H1 (cell line): ENCODE measurements around the gene KCNMB1. TPM values are rescaled to one million over a fixed set of nuclear protein-coding genes. Genes with fewer than 3 reads are reported as not detected.
A peak's percentile ranks its signal among the peaks of the same experiment; 100 is the strongest.

Experiments used
- CTCF ChIA-PET: fragments of 300-600 bp; sonication (Branson Sonifier 250); formaldehyde crosslinking; loops from one replicate; lab custom pipeline; 2021; ENCODE audit not compliant: partially characterized antibody; lab: Charles Lee
- POLR2A ChIA-PET: fragments of 300-600 bp; sonication (Branson Sonifier 250); formaldehyde crosslinking; loops from one replicate; lab custom pipeline; 2021; ENCODE audit warnings: inconsistent platforms; ENCODE audit not compliant: partially characterized antibody; lab: Charles Lee
- DNase-seq, 2 experiments: peaks; one replicate each; pipeline versions ENCODE4 v3.0.0 to v3.0.0-alpha.2; 2010 to 2022; ENCODE audit warnings: low spot score in 2 of 2, low read depth in 1 of 2, mixed read lengths in 1 of 2
- FAIRE-seq: peaks from 2 replicates; lab custom pipeline; 2011; peaks lifted over from hg19 to GRCh38; lab: Jason Lieb, UNC
- H2AFZ ChIP-seq: 2 replicates; pipeline ENCODE4 v1.8.1; 2012; ENCODE audit warnings: low read length, inconsistent platforms
- H2AK5ac ChIP-seq: 2 replicates; pipeline ENCODE4 v1.6.1; 2013; ENCODE audit warnings: low read depth, low read length
- H2BK120ac ChIP-seq: replicated peaks from 2 replicates; pipeline ENCODE3; 2013; ENCODE audit warnings: low read depth, low read length, inconsistent platforms
- H2BK12ac ChIP-seq: 2 replicates; pipeline ENCODE4 v1.6.1; 2013; ENCODE audit warnings: low read depth, low read length
- H2BK15ac ChIP-seq: 2 replicates; pipeline ENCODE4 v1.6.1; 2013; ENCODE audit warnings: low read length
- H2BK20ac ChIP-seq: 2 replicates; pipeline ENCODE4 v1.6.1; 2013; ENCODE audit warnings: low read length
- H2BK5ac ChIP-seq: 2 replicates; pipeline ENCODE4 v1.6.1; 2013; ENCODE audit warnings: low read depth, low read length
- H3K14ac ChIP-seq: 2 replicates; pipeline ENCODE4 v1.6.1; 2013; ENCODE audit warnings: inconsistent platforms; ENCODE audit not compliant: insufficient read length
- H3K18ac ChIP-seq: 2 replicates; pipeline ENCODE4 v1.6.1; 2013; ENCODE audit warnings: low read length; ENCODE audit errors: extremely low read depth
- H3K23ac ChIP-seq: 2 replicates; pipeline ENCODE4 v1.6.1; 2013; ENCODE audit warnings: inconsistent platforms; ENCODE audit not compliant: insufficient read length
- H3K23me2 ChIP-seq: 2 replicates; pipeline ENCODE4 v1.6.1; 2013; ENCODE audit warnings: low read depth, low read length
- H3K27ac ChIP-seq: 2 replicates; pipeline ENCODE4 v1.6.1; 2011; ENCODE audit warnings: low read depth, low read length, inconsistent platforms
- H3K27me3 ChIP-seq, 4 experiments: replicated peaks in 1 of 4; 1 replicate in 1 of 4; 2 replicates in 3 of 4; pipeline versions ENCODE4 v1.6.1 to v1.8.1; 2011 to 2013; ENCODE audit warnings: low read length in 3 of 4, mild to moderate bottlenecking in 3 of 4, inconsistent platforms in 2 of 4, mixed read lengths in 2 of 4, moderate library complexity in 1 of 4; ENCODE audit not compliant: control insufficient read depth in 3 of 4, insufficient read depth in 3 of 4; ENCODE audit errors: extremely low read depth in 1 of 4
- H3K36me3 ChIP-seq, 4 experiments: 2 replicates each; pipeline versions ENCODE4 v1.6.1 to v1.8.1; 2011 to 2013; ENCODE audit warnings: mild to moderate bottlenecking in 4 of 4, low read length in 3 of 4, moderate library complexity in 2 of 4, control low read depth in 1 of 4, inconsistent platforms in 1 of 4; ENCODE audit not compliant: insufficient read depth in 4 of 4, control insufficient read depth in 2 of 4
- H3K4ac ChIP-seq: replicated peaks from 2 replicates; pipeline ENCODE3; 2013; ENCODE audit warnings: low read length, low read depth, mixed read lengths, inconsistent platforms; ENCODE audit not compliant: insufficient read length
- H3K4me1 ChIP-seq, 4 experiments: replicated peaks in 1 of 4; 1 replicate in 1 of 4; 2 replicates in 3 of 4; pipeline versions ENCODE4 v1.6.1 to v1.8.1; 2011 to 2013; ENCODE audit warnings: low read length in 3 of 4, inconsistent platforms in 2 of 4, mixed read lengths in 1 of 4; ENCODE audit not compliant: insufficient read depth in 4 of 4, control insufficient read depth in 3 of 4
- H3K4me2 ChIP-seq, 2 experiments: 2 replicates each; pipeline versions ENCODE4 v1.6.1 to v1.8.1; 2011 to 2013; ENCODE audit warnings: low read depth in 2 of 2, low read length in 2 of 2, control low read depth in 1 of 2, inconsistent platforms in 1 of 2, mild to moderate bottlenecking in 1 of 2; ENCODE audit not compliant: insufficient read depth in 1 of 2
- H3K4me3 ChIP-seq, 4 experiments: fragments of 200-600, 300-600 bp in 1 of 4; sonication (generic), shearing (Covaris generic), sonication (Bioruptor Twin) in 1 of 4; 2 replicates each; pipeline versions ENCODE4 v1.5.1 to v1.8.1; 2011 to 2016; ENCODE audit warnings: low read length in 4 of 4, low read depth in 3 of 4, control low read depth in 2 of 4, inconsistent platforms in 2 of 4, mild to moderate bottlenecking in 2 of 4, mixed read lengths in 1 of 4, moderate library complexity in 1 of 4; ENCODE audit not compliant: insufficient read depth in 2 of 4; ENCODE audit errors: extremely low read depth in 1 of 4
- H3K56ac ChIP-seq: replicated peaks from 2 replicates; pipeline ENCODE3; 2013; ENCODE audit warnings: low read depth, mild to moderate bottlenecking, mixed read lengths, low read length, inconsistent platforms; ENCODE audit not compliant: insufficient read length
- H3K79me1 ChIP-seq: 2 replicates; pipeline ENCODE4 v1.6.1; 2013; ENCODE audit warnings: low read depth, low read length, control low read depth
- H3K79me2 ChIP-seq, 2 experiments: 2 replicates each; pipeline versions ENCODE4 v1.6.1 to v1.8.1; 2012 to 2013; ENCODE audit warnings: low read length in 2 of 2, mild to moderate bottlenecking in 2 of 2, inconsistent platforms in 1 of 2; ENCODE audit not compliant: insufficient read depth in 2 of 2, control insufficient read depth in 1 of 2
- H3K9ac ChIP-seq, 4 experiments: replicated peaks in 1 of 4; 1 replicate in 1 of 4; 2 replicates in 3 of 4; pipeline versions ENCODE4 v1.6.1 to v1.8.1; 2011 to 2013; ENCODE audit warnings: low read depth in 3 of 4, low read length in 3 of 4, control low read depth in 2 of 4, mild to moderate bottlenecking in 2 of 4, moderate library complexity in 2 of 4, inconsistent platforms in 1 of 4; ENCODE audit errors: extremely low read depth in 1 of 4
- H3K9me3 ChIP-seq, 2 experiments: 2 replicates each; pipeline versions ENCODE4 v1.6.1 to v1.8.1; 2012 to 2013; ENCODE audit warnings: mild to moderate bottlenecking in 2 of 2, moderate library complexity in 2 of 2, control low read depth in 1 of 2, inconsistent platforms in 1 of 2, low read depth in 1 of 2, low read length in 1 of 2, mixed read lengths in 1 of 2; ENCODE audit not compliant: insufficient read depth in 2 of 2
- H4K20me1 ChIP-seq, 2 experiments: replicated peaks in 1 of 2; 2 replicates each; pipeline versions ENCODE3 to v1.8.1; 2011 to 2013; ENCODE audit warnings: inconsistent platforms in 2 of 2, low read length in 2 of 2, mild to moderate bottlenecking in 1 of 2; ENCODE audit not compliant: insufficient read depth in 2 of 2, control insufficient read depth in 1 of 2
- H4K5ac ChIP-seq: 2 replicates; pipeline ENCODE4 v1.6.1; 2013; ENCODE audit warnings: low read length, low read depth, mixed read lengths, inconsistent platforms; ENCODE audit not compliant: insufficient read length
- H4K8ac ChIP-seq: 2 replicates; pipeline ENCODE4 v1.8.0; 2013; ENCODE audit warnings: mild to moderate bottlenecking, moderate library complexity, low read length, inconsistent platforms; ENCODE audit not compliant: insufficient read depth; ENCODE audit errors: extremely low read depth
- H4K91ac ChIP-seq: replicated peaks from 2 replicates; pipeline ENCODE3; 2013; ENCODE audit warnings: low read length, mixed read lengths, inconsistent platforms; ENCODE audit not compliant: insufficient read length
- CEBPB ChIP-seq: IDR thresholded peaks from 2 replicates; pipeline ENCODE4 v1.6.1; 2012; ENCODE audit warnings: low read depth, low read length
- HDAC6 ChIP-seq: IDR thresholded peaks from one replicate; pipeline ENCODE4 v1.7.1; 2012; ENCODE audit warnings: low read depth, mild to moderate bottlenecking, inconsistent platforms, low read length, moderate library complexity
- POU5F1 ChIP-seq: IDR thresholded peaks from 2 replicates; pipeline ENCODE4 v1.6.1; 2011; ENCODE audit warnings: low read depth, mild to moderate bottlenecking, low read length, moderate library complexity
- RAD21 ChIP-seq, 2 experiments: IDR thresholded peaks in 1 of 2; conservative IDR thresholded peaks in 1 of 2; 2 replicates each; pipeline ENCODE4 v1.6.1; 2011; ENCODE audit warnings: low read depth in 2 of 2, low read length in 2 of 2, improper control_type of control experiment in 1 of 2, inconsistent platforms in 1 of 2, mild to moderate bottlenecking in 1 of 2, moderate library complexity in 1 of 2
- RNF2 ChIP-seq: fragments of 200-900, 300-1000 bp; sonication (generic); IDR thresholded peaks from 2 replicates; pipeline ENCODE4 v1.7.1; 2016; ENCODE audit warnings: borderline replicate concordance, low read depth, mild to moderate bottlenecking, antibody characterized with exemption, low read length; ENCODE audit not compliant: poor library complexity, severe bottlenecking; ENCODE audit errors: missing control alignments
- TAF7 ChIP-seq: optimal IDR thresholded peaks from 2 replicates; pipeline ENCODE3; 2011; ENCODE audit warnings: low read depth, mild to moderate bottlenecking, inconsistent platforms, low read length, moderate library complexity, borderline replicate concordance
- WGBS, 2 experiments: shearing (Covaris generic) in 1 of 2; methylation state at CpG; one replicate each; pipeline versions ENCODE4 v1.1.6 to v1.1.7; 2013 to 2015; ENCODE audit warnings: low lambda C conversion rate in 2 of 2, mixed read lengths in 2 of 2, inconsistent platforms in 1 of 2, low coverage in 1 of 2, missing lambda C conversion rate in 1 of 2; ENCODE audit not compliant: insufficient replicate concordance in 2 of 2, insufficient coverage in 1 of 2, insufficient read length in 1 of 2; ENCODE audit errors: extremely low coverage in 1 of 2, missing lambda C conversion rate in 1 of 2; 5-methylcytosine and 5-hydroxymethylcytosine counted together
- polyA plus RNA-seq, 7 experiments: library from polyadenylated mRNA; depleted of rRNA in 3 of 7; stranded (reverse) in 5 of 7; unstranded in 2 of 7; fragments of >200 nt in 5 of 7; fragments of 200-250 nt in 2 of 7; gene quantifications; 1 replicate in 5 of 7; 2 replicates in 1 of 7; 4 replicates in 1 of 7; pipeline versions ENCODE4 v1.2.1 to v1.2.3, GENCODE V29; 2011 to 2013; ENCODE audit warnings: missing spikeins in 2 of 7, mixed read lengths in 2 of 7
- total RNA-seq: library from RNA; stranded (reverse); fragmentation: NEBNext Ultra II Directional; extraction: Animal tissue kit (Norgen Biotek cat#: 25700); gene quantifications from 2 replicates; pipeline ENCODE4 v1.2.1, GENCODE V29; 2021

The KCNMB1 gene
- total and polyA plus RNA-seq, 2 of the 8 experiments (the other 6 are each of a cell fraction or from before 2014, with no cell fraction given), result 0.08 to 0.19 TPM

GRCh38 chr5:170347022-170347567 is 42.1 kb downstream of the KCNMB1 start:
- H3K23ac ChIP-seq, result no peak overlapping the region
- no peak overlapping the region for H2BK120ac ChIP-seq
- 84% methylated on average over 9 of the region's 9 CpGs; no CpG with 5 or more reads in 1 of the 2 experiments for WGBS, 2 experiments
- H3K56ac ChIP-seq, result no peak overlapping the region
- no peaks in the 10 kb centered on the region for H4K20me1 ChIP-seq
- no peak overlapping the region for H3K9ac ChIP-seq
- H2BK20ac ChIP-seq, result peak overlapping the region; percentile 29; the same call in 1 of the 2 replicates
- H3K4me2 ChIP-seq, result no peak overlapping the region
- ChIA-PET CTCF (interaction anchor here (0.6 to 7.7 kb wide), 27 partner anchors 8 to 249 kb away, joined by 3 to 70 read pairs (median 4); no protein-coding TSS in a partner anchor), POLR2A (interaction anchor here (1.2 kb wide), 1 partner anchor 60 kb away, joined by 3 read pairs; no protein-coding TSS in a partner anchor)
- H3K18ac ChIP-seq, result peak overlapping the region; percentile 13; the same call in 1 of the 2 replicates
- no peak overlapping the region for H4K8ac ChIP-seq
- peaks cover 0 to 7% (median 3%) of the 10 kb centered on the region in 4 experiments; a peak in 4 of 7 replicates for H3K4me1 ChIP-seq
- H3K27ac ChIP-seq, result no peak overlapping the region
- H2AK5ac ChIP-seq, result no peak overlapping the region
- FAIRE-seq (no peak), DNase-seq (peak in 1 of 2 experiments; percentile 43)
- no peak overlapping the region for H4K5ac ChIP-seq
- peak overlapping the region; percentile 66; the same call in 1 of the 2 replicates for H2BK15ac ChIP-seq
- H3K79me2 ChIP-seq, result no peaks in the 10 kb centered on the region
- no peaks in the 10 kb centered on the region for H3K36me3 ChIP-seq
- no peak overlapping the region for H4K91ac ChIP-seq
- H3K4ac ChIP-seq, result no peak overlapping the region
- H3K14ac ChIP-seq, result no peak overlapping the region
- H2BK5ac ChIP-seq, result no peak overlapping the region; the same call in 1 of the 2 replicates
- H3K27me3 ChIP-seq, result peaks cover 0 to 4% (median 0%) of the 10 kb centered on the region in 4 experiments; a peak in 3 of 7 replicates
- peak overlapping the region; percentile 72; the same call in 1 of the 2 replicates for H2BK12ac ChIP-seq
- no peaks in the 10 kb centered on the region for H3K23me2 ChIP-seq
- no peak overlapping the region for H3K4me3 ChIP-seq
- H2AFZ ChIP-seq, result no peak overlapping the region
- H3K79me1 ChIP-seq, result no peaks in the 10 kb centered on the region
- peaks cover 1 to 2% of the 10 kb centered on the region in 2 experiments; a peak in 2 of 4 replicates for H3K9me3 ChIP-seq
- TF ChIP-seq POU5F1 (no peak), TAF7 (no peak), HDAC6 (no peak), RNF2 (no peak), CEBPB (no peak), RAD21 (IDR thresholded peaks at IDR 0.05 in 1 of 2, conservative IDR thresholded peaks at IDR 0.05 in 1 of 2; ENCODE audit: low read depth in 2 of 2, low read length in 2 of 2) (0 out of 4 replicates have a peak, but pooled peaks of 1 of the 2 experiments have one; percentile 13)
